ENCODE measurements around the gene KIAA0753. TPM values are rescaled to one million over a fixed set of nuclear protein-coding genes. Genes with fewer than 3 reads are reported as not detected.
A peak's percentile ranks its signal among the peaks of the same experiment; 100 is the strongest.

The KIAA0753 gene
- total and polyA plus RNA-seq, 9 of the 15 experiments (the other 6 are each of a cell fraction or from before 2014, with no cell fraction given), result 2.0 to 9.0 (median 6.9) TPM

GRCh38 chr17:6574687-6575595, 65.6 kb downstream of the KIAA0753 start (continued):
- TF ChIP-seq MGA (IDR thresholded peaks at IDR 0.05), result peak; percentile 55; the same call in 1 of the 2 replicates
- TF ChIP-seq RUNX1 (IDR thresholded peaks at IDR 0.05; ENCODE audit: low read depth), result no peak
- TF ChIP-seq ZNF41 (CRISPR knock-in tag; conservative IDR thresholded peaks at IDR 0.05), result no peak
- no peak for TF ChIP-seq ZNF75A (CRISPR knock-in tag; IDR thresholded peaks at IDR 0.05)
- no peak for TF ChIP-seq ZBTB43 (CRISPR knock-in tag; IDR thresholded peaks at IDR 0.05)
- no peak for TF ChIP-seq TAL1 (IDR thresholded peaks at IDR 0.05)
- no peak for TF ChIP-seq ELK1 (CRISPR knock-in tag; IDR thresholded peaks at IDR 0.05)
- TF ChIP-seq THAP7 (CRISPR knock-in tag; IDR thresholded peaks at IDR 0.05), result no peak
- no peak for TF ChIP-seq SAP30 (IDR thresholded peaks at IDR 0.05; ENCODE audit: borderline replicate concordance, insufficient read depth, low read depth, low read length, poor library complexity, severe bottlenecking)
- TF ChIP-seq ZNF583 (CRISPR knock-in tag; IDR thresholded peaks at IDR 0.05), result no peak
- no peak for TF ChIP-seq GATA2 (CRISPR knock-in tag; IDR thresholded peaks at IDR 0.05)

Measured in K562 (cell line).